K562 (cell line): ENCODE measurements around the gene ACYP2. TPM values are rescaled to one million over a fixed set of nuclear protein-coding genes. Genes with fewer than 3 reads are reported as not detected.

ENCODE experiments used
- DPF2 ChIP-seq: fragments of 450-650 bp; IDR thresholded peaks from 2 replicates; pipeline ENCODE4 v1.6.1; 2016
- NONO ChIP-seq, 2 experiments: fragments of 200-400 bp in 1 of 2; fragments of 450-650 bp in 1 of 2; formaldehyde crosslinking in 1 of 2; IDR thresholded peaks; 2 replicates each; pipeline ENCODE4 v1.6.1; 2017; ENCODE audit warnings: low read depth in 2 of 2, mild to moderate bottlenecking in 2 of 2, moderate library complexity in 2 of 2, low read length in 1 of 2
- PHB ChIP-seq: fragments of 250-450 bp; sonication (Bioruptor Pico); IDR thresholded peaks from 2 replicates; pipeline ENCODE4 v1.5.0; 2021
- ZFX ChIP-seq: sonication (generic); formaldehyde crosslinking; IDR thresholded peaks from 2 replicates; pipeline ENCODE4 v1.8.0; 2022; ENCODE audit warnings: mild to moderate bottlenecking, missing genetic modification reagents, moderate library complexity
- ZNF699 ChIP-seq: fragments of 250-450 bp; sonication (Bioruptor Pico); IDR thresholded peaks from 2 replicates; pipeline ENCODE4 v1.8.0; 2021; ENCODE audit warnings: mild to moderate bottlenecking, moderate library complexity; ENCODE audit not compliant: insufficient replicate concordance
- polyA plus RNA-seq, 8 experiments: library from polyadenylated mRNA; depleted of rRNA in 4 of 8; stranded (reverse) in 5 of 8; unstranded in 3 of 8; fragments of >200 nt; fragmentation: Nextera tagmentation in 2 of 8; fragmentation: Illumina TruSeq in 1 of 8; extraction: Ambion mirVana in 2 of 8; extraction: Trizol in 1 of 8; gene quantifications; 2 replicates each; pipeline versions ENCODE4 v1.2.1 to v1.2.3, GENCODE V29; 2011 to 2014; ENCODE audit warnings: inconsistent platforms in 1 of 8, missing spikeins in 1 of 8
- total RNA-seq, 7 experiments: library from RNA; depleted of rRNA in 6 of 7; stranded (reverse); fragments of >200 nt in 6 of 7; fragmentation: Illumina TruSeq in 2 of 7; extraction: Trizol in 2 of 7; gene quantifications; 2 replicates each; pipeline versions ENCODE4 v1.2.1 to v1.2.3, GENCODE V29; 2011 to 2021; ENCODE audit warnings: low replicate concordance in 1 of 7
- TF ChIP-seq, protein P1 (sequence below), 3 experiments: IDR thresholded peaks in 2 of 3; conservative IDR thresholded peaks in 1 of 3; 2 replicates each; pipeline ENCODE4 v1.5.1; 2011 to 2012; ENCODE audit warnings: low read length in 3 of 3, mild to moderate bottlenecking in 3 of 3, control low read depth in 2 of 3, improper control_type of control experiment in 1 of 3, inconsistent platforms in 1 of 3, low read depth in 1 of 3, mixed read lengths in 1 of 3, moderate library complexity in 1 of 3; ENCODE audit not compliant: insufficient read depth in 2 of 3
- TF ChIP-seq, protein P2 (sequence below): fragments of 450-650 bp; IDR thresholded peaks from 2 replicates; pipeline ENCODE4 v1.6.1; 2016; ENCODE audit warnings: mild to moderate bottlenecking, moderate library complexity
- TF ChIP-seq, protein P3 (sequence below): fragments of 200-800 bp; sonication (Bioruptor generic); IDR thresholded peaks from 2 replicates; pipeline ENCODE4 v1.6.1; 2017; ENCODE audit warnings: missing genetic modification characterization, missing compliant biosample characterization
- TF ChIP-seq, protein P4 (sequence below): sonication (generic); formaldehyde crosslinking; IDR thresholded peaks from 2 replicates; pipeline ENCODE4 v1.8.1; 2023; ENCODE audit warnings: mild to moderate bottlenecking, missing genetic modification reagents

ACYP2 gene
- total and polyA plus RNA-seq, 9 of the 15 experiments (the other 6 are each of a cell fraction or from before 2014, with no cell fraction given): 1.0 to 4.1 (median 2.0) TPM

DNA sequence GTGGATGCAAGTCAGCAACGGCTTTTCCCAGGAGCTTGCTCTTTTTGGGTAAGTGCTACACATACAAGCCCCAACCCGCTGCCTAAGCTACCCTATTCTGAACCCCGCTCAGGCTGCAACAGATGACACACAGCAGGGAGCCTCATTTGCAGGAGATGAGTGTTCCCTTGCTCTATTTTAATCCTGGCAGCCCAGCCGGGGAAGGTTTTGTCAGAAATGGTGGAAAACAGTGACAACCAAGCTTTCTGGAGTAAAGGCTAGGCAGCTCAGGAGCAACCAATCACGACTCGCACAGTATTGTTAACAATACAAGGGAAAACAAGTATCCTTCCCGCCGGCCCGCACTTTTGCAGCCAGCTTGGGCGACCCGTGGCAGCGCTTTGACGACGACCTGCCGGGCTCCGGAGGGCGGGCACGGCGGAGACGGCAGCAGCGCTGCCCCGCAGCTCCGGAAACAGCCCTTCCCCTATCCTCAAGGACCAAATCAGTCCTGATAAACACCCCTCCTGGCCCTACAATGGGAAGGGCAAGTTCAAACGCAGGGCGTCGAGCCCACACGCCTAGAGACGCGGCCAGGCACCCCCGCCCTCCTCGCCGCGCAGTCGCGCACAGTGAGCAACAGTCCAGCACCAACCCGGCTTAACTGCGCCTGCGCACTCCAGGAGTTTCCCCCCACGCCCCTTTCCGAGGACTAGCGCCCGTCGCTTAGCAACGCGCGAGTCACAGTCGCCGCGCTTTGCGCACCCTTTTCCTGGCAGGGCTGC lies 214.9 kb downstream of the ACYP2 start (continued):
- TF ChIP-seq, protein P1, sequence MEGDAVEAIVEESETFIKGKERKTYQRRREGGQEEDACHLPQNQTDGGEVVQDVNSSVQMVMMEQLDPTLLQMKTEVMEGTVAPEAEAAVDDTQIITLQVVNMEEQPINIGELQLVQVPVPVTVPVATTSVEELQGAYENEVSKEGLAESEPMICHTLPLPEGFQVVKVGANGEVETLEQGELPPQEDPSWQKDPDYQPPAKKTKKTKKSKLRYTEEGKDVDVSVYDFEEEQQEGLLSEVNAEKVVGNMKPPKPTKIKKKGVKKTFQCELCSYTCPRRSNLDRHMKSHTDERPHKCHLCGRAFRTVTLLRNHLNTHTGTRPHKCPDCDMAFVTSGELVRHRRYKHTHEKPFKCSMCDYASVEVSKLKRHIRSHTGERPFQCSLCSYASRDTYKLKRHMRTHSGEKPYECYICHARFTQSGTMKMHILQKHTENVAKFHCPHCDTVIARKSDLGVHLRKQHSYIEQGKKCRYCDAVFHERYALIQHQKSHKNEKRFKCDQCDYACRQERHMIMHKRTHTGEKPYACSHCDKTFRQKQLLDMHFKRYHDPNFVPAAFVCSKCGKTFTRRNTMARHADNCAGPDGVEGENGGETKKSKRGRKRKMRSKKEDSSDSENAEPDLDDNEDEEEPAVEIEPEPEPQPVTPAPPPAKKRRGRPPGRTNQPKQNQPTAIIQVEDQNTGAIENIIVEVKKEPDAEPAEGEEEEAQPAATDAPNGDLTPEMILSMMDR (IDR thresholded peaks at IDR 0.05 in 2 of 3, conservative IDR thresholded peaks at IDR 0.05 in 1 of 3; ENCODE audit: insufficient read depth in 2 of 3, low read depth in 1 of 3, low read length in 3 of 3): no peak
- no peak for TF ChIP-seq PHB (CRISPR knock-in tag)
- TF ChIP-seq ZNF699 (CRISPR knock-in tag): no peak
- TF ChIP-seq, protein P2, sequence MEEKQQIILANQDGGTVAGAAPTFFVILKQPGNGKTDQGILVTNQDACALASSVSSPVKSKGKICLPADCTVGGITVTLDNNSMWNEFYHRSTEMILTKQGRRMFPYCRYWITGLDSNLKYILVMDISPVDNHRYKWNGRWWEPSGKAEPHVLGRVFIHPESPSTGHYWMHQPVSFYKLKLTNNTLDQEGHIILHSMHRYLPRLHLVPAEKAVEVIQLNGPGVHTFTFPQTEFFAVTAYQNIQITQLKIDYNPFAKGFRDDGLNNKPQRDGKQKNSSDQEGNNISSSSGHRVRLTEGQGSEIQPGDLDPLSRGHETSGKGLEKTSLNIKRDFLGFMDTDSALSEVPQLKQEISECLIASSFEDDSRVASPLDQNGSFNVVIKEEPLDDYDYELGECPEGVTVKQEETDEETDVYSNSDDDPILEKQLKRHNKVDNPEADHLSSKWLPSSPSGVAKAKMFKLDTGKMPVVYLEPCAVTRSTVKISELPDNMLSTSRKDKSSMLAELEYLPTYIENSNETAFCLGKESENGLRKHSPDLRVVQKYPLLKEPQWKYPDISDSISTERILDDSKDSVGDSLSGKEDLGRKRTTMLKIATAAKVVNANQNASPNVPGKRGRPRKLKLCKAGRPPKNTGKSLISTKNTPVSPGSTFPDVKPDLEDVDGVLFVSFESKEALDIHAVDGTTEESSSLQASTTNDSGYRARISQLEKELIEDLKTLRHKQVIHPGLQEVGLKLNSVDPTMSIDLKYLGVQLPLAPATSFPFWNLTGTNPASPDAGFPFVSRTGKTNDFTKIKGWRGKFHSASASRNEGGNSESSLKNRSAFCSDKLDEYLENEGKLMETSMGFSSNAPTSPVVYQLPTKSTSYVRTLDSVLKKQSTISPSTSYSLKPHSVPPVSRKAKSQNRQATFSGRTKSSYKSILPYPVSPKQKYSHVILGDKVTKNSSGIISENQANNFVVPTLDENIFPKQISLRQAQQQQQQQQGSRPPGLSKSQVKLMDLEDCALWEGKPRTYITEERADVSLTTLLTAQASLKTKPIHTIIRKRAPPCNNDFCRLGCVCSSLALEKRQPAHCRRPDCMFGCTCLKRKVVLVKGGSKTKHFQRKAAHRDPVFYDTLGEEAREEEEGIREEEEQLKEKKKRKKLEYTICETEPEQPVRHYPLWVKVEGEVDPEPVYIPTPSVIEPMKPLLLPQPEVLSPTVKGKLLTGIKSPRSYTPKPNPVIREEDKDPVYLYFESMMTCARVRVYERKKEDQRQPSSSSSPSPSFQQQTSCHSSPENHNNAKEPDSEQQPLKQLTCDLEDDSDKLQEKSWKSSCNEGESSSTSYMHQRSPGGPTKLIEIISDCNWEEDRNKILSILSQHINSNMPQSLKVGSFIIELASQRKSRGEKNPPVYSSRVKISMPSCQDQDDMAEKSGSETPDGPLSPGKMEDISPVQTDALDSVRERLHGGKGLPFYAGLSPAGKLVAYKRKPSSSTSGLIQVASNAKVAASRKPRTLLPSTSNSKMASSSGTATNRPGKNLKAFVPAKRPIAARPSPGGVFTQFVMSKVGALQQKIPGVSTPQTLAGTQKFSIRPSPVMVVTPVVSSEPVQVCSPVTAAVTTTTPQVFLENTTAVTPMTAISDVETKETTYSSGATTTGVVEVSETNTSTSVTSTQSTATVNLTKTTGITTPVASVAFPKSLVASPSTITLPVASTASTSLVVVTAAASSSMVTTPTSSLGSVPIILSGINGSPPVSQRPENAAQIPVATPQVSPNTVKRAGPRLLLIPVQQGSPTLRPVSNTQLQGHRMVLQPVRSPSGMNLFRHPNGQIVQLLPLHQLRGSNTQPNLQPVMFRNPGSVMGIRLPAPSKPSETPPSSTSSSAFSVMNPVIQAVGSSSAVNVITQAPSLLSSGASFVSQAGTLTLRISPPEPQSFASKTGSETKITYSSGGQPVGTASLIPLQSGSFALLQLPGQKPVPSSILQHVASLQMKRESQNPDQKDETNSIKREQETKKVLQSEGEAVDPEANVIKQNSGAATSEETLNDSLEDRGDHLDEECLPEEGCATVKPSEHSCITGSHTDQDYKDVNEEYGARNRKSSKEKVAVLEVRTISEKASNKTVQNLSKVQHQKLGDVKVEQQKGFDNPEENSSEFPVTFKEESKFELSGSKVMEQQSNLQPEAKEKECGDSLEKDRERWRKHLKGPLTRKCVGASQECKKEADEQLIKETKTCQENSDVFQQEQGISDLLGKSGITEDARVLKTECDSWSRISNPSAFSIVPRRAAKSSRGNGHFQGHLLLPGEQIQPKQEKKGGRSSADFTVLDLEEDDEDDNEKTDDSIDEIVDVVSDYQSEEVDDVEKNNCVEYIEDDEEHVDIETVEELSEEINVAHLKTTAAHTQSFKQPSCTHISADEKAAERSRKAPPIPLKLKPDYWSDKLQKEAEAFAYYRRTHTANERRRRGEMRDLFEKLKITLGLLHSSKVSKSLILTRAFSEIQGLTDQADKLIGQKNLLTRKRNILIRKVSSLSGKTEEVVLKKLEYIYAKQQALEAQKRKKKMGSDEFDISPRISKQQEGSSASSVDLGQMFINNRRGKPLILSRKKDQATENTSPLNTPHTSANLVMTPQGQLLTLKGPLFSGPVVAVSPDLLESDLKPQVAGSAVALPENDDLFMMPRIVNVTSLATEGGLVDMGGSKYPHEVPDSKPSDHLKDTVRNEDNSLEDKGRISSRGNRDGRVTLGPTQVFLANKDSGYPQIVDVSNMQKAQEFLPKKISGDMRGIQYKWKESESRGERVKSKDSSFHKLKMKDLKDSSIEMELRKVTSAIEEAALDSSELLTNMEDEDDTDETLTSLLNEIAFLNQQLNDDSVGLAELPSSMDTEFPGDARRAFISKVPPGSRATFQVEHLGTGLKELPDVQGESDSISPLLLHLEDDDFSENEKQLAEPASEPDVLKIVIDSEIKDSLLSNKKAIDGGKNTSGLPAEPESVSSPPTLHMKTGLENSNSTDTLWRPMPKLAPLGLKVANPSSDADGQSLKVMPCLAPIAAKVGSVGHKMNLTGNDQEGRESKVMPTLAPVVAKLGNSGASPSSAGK: peak; percentile 99
- no peak for TF ChIP-seq NONO (IDR thresholded peaks at IDR 0.05; ENCODE audit: low read depth in 2 of 2, low read length in 1 of 2)
- TF ChIP-seq ZFX (CRISPR knock-in tag): peak; percentile 54
- TF ChIP-seq, protein P3, sequence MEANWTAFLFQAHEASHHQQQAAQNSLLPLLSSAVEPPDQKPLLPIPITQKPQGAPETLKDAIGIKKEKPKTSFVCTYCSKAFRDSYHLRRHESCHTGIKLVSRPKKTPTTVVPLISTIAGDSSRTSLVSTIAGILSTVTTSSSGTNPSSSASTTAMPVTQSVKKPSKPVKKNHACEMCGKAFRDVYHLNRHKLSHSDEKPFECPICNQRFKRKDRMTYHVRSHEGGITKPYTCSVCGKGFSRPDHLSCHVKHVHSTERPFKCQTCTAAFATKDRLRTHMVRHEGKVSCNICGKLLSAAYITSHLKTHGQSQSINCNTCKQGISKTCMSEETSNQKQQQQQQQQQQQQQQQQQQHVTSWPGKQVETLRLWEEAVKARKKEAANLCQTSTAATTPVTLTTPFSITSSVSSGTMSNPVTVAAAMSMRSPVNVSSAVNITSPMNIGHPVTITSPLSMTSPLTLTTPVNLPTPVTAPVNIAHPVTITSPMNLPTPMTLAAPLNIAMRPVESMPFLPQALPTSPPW (CRISPR knock-in tag): peak; percentile 85
- TF ChIP-seq DPF2: no peak
- TF ChIP-seq, protein P4, sequence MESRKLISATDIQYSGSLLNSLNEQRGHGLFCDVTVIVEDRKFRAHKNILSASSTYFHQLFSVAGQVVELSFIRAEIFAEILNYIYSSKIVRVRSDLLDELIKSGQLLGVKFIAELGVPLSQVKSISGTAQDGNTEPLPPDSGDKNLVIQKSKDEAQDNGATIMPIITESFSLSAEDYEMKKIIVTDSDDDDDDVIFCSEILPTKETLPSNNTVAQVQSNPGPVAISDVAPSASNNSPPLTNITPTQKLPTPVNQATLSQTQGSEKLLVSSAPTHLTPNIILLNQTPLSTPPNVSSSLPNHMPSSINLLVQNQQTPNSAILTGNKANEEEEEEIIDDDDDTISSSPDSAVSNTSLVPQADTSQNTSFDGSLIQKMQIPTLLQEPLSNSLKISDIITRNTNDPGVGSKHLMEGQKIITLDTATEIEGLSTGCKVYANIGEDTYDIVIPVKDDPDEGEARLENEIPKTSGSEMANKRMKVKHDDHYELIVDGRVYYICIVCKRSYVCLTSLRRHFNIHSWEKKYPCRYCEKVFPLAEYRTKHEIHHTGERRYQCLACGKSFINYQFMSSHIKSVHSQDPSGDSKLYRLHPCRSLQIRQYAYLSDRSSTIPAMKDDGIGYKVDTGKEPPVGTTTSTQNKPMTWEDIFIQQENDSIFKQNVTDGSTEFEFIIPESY: no peak
